DND-41 (cell line): ENCODE measurements around the gene JARID2.

Source experiments
- CTCF ChIP-seq: IDR thresholded peaks from 2 replicates; pipeline ENCODE4 v1.5.1; 2012; ENCODE audit warnings: borderline replicate concordance, low read length, moderate library complexity, mild to moderate bottlenecking; ENCODE audit not compliant: poor library complexity, severe bottlenecking; ENCODE audit errors: extremely low read depth
- EZH2 ChIP-seq: IDR thresholded peaks from 3 replicates; pipeline ENCODE4 v1.6.1; 2012; ENCODE audit warnings: borderline replicate concordance, low read depth, mild to moderate bottlenecking, moderate library complexity, low read length, inconsistent platforms; ENCODE audit not compliant: severe bottlenecking

GRCh38 chr6:15502446-15503345 is 256.8 kb downstream of the JARID2 start:
- TF ChIP-seq CTCF (no peak), EZH2 (no peak)
